Measurements from ENCODE around the gene PLPPR1. TPM values are rescaled to one million over a fixed set of nuclear protein-coding genes. Genes with fewer than 3 reads are reported as not detected.

PLPPR1 gene
- total RNA-seq, 1 experiment from 2014 or later, result 2.4 TPM

DNA sequence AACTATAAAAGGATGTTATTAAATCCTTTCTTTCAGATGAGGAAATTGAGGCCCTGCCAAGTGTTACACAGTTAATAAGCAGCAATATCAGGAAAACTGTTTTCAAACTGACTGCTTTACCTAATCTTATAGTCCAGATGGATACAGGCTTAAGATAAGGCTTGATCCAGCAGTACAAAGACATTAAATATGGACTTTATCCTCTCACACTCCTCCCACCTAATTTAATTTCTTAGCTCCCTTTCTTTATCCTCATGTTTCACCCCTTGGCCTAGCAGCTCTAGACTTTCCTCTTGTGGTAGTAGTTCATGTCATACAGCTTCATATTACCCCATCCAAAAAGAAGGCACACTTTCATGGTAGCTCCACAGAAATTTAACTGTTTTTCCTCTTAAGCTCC lies 191.8 kb downstream of the PLPPR1 start:
- Mint-ChIP-seq H3K27me3 (ENCODE audit: low read depth) (no peaks in the 10 kb centered on the region; the same call in 1 of the 2 replicates), H3K4me1 (peaks cover 0 to 3% of the 10 kb centered on the region in 2 experiments; a peak in 1 of 4 replicates)
- H3K27ac ChIP-seq (ENCODE audit: insufficient read length, low read depth, low read length), result no peak overlapping the region

More for the DNA sequence above, 191.8 kb downstream of the PLPPR1 start:
- Histone ChIP-seq H3K56ac (ENCODE audit: insufficient read length, low read depth, low read length) (no peak overlapping the region), H2BK12ac (ENCODE audit: insufficient read length, low read depth, low read length) (no peak overlapping the region), H4K20me1 (ENCODE audit: control insufficient read depth, insufficient read depth, insufficient read length) (no peaks in the 10 kb centered on the region), H3K79me2 (ENCODE audit: insufficient read depth, low read length) (no peaks in the 10 kb centered on the region), H4K5ac (ENCODE audit: insufficient read length, low read depth, low read length) (no peak overlapping the region), H2BK120ac (ENCODE audit: low read depth, low read length, poor library complexity, severe bottlenecking) (no peak overlapping the region), H2AFZ (ENCODE audit: low read length) (no peak overlapping the region), H3K23me2 (ENCODE audit: insufficient read length, low read depth, low read length, poor library complexity, severe bottlenecking) (no peaks in the 10 kb centered on the region), H3K18ac (ENCODE audit: insufficient read length, low read depth, low read length) (no peak overlapping the region), H3K9me3 (ENCODE audit: control insufficient read depth, low read depth, low read length) (no peaks in the 10 kb centered on the region), H4K91ac (ENCODE audit: insufficient read length, low read depth, low read length) (no peak overlapping the region), H4K8ac (replicated peaks; ENCODE audit: insufficient read length, low read depth, low read length) (no peak overlapping the region), H2BK5ac (ENCODE audit: insufficient read length, low read length) (no peak overlapping the region), H3K23ac (ENCODE audit: insufficient read length, low read depth, low read length) (no peak overlapping the region), H2BK15ac (ENCODE audit: low read depth, low read length) (no peak overlapping the region), H3K4me2 (ENCODE audit: insufficient read depth, insufficient read length, low read length) (no peak overlapping the region), H3K14ac (ENCODE audit: insufficient read depth, low read length) (no peak overlapping the region), H2AK5ac (ENCODE audit: insufficient read length, low read length) (no peak overlapping the region), H3K4me1 (ENCODE audit: insufficient read depth, low read length) (no peaks in the 10 kb centered on the region), H3K4ac (ENCODE audit: low read depth, low read length) (no peak overlapping the region), H2BK20ac (ENCODE audit: low read depth, low read length, poor library complexity, severe bottlenecking) (no peak overlapping the region), H3K79me1 (ENCODE audit: insufficient read depth, low read depth, low read length, poor library complexity, severe bottlenecking) (no peaks in the 10 kb centered on the region), H3K9ac (ENCODE audit: extremely low read depth, insufficient read length, low read length) (no peak overlapping the region), H3K27me3 (ENCODE audit: insufficient read depth, low read length) (no peaks in the 10 kb centered on the region), H3T11ph (ENCODE audit: low read length) (no peak overlapping the region)
- TF ChIP-seq, protein P1, sequence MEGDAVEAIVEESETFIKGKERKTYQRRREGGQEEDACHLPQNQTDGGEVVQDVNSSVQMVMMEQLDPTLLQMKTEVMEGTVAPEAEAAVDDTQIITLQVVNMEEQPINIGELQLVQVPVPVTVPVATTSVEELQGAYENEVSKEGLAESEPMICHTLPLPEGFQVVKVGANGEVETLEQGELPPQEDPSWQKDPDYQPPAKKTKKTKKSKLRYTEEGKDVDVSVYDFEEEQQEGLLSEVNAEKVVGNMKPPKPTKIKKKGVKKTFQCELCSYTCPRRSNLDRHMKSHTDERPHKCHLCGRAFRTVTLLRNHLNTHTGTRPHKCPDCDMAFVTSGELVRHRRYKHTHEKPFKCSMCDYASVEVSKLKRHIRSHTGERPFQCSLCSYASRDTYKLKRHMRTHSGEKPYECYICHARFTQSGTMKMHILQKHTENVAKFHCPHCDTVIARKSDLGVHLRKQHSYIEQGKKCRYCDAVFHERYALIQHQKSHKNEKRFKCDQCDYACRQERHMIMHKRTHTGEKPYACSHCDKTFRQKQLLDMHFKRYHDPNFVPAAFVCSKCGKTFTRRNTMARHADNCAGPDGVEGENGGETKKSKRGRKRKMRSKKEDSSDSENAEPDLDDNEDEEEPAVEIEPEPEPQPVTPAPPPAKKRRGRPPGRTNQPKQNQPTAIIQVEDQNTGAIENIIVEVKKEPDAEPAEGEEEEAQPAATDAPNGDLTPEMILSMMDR (conservative IDR thresholded peaks at IDR 0.05), result no peak
- H3K4me3 Mint-ChIP-seq, result no peak overlapping the region
- no peak for DNase-seq
- no peaks in the 10 kb centered on the region for H3K9me3 Mint-ChIP-seq
- no peaks in the 10 kb centered on the region; a peak in 1 of 7 replicates for H3K36me3 Mint-ChIP-seq (ENCODE audit: insufficient read depth in 1 of 3, low read depth in 3 of 3)
- H3K27ac Mint-ChIP-seq, result no peak overlapping the region
